Peyer's patch (tissue), 4 donors: ENCODE results near the gene EGFL6.

Experiments used
- POLR2A ChIP-seq, 2 donors: fragments of 450-650 bp; IDR thresholded peaks; one replicate each; pipeline ENCODE4 v1.5.1; 2017; ENCODE audit warnings: antibody characterized with exemption in 2 of 2, mild to moderate bottlenecking in 2 of 2, moderate library complexity in 2 of 2
- TF ChIP-seq, protein P1 (sequence below), 6 experiments: fragments of 450-650 bp in 4 of 6; fragments of 200-600 bp in 2 of 6; sonication (generic) in 1 of 6; IDR thresholded peaks; one replicate each; pipeline ENCODE4 v1.5.1; 2017 to 2019; ENCODE audit warnings: antibody characterized with exemption in 6 of 6, mild to moderate bottlenecking in 3 of 6, moderate library complexity in 1 of 6

DNA sequence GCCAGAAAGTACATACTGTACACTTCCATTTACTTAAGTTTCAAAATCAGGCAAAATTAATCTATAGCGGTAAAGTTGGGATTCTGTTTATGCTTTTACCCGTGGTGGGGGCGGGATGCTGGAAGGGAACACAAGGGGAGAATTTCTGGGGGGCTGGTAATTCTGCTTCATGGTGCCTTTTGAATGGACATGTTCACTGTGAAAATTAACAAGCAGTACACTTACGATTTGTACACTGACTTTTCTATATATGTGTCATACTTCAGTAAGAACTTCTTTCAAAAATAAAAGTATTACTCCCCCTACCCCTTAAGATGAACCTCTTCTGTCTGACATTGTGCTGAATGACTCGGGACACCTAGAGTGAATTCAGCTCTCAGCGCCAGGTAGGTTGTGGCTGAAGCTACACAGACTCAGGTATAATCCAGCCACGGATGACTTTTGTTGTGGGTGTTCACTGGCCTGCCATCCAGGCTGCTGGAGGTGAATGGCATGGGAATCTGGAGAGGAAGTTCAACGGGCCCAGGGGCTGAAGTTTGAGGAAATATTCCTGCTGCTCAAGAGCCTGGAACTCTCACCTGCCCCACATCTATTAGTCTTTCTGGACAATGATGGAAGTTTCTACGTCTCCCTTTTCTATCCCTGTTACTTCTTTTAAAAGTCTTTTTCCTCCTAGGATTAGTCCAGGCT lies 76.2 kb downstream of the EGFL6 start:
- TF ChIP-seq, protein P1, sequence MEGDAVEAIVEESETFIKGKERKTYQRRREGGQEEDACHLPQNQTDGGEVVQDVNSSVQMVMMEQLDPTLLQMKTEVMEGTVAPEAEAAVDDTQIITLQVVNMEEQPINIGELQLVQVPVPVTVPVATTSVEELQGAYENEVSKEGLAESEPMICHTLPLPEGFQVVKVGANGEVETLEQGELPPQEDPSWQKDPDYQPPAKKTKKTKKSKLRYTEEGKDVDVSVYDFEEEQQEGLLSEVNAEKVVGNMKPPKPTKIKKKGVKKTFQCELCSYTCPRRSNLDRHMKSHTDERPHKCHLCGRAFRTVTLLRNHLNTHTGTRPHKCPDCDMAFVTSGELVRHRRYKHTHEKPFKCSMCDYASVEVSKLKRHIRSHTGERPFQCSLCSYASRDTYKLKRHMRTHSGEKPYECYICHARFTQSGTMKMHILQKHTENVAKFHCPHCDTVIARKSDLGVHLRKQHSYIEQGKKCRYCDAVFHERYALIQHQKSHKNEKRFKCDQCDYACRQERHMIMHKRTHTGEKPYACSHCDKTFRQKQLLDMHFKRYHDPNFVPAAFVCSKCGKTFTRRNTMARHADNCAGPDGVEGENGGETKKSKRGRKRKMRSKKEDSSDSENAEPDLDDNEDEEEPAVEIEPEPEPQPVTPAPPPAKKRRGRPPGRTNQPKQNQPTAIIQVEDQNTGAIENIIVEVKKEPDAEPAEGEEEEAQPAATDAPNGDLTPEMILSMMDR (IDR thresholded peaks at IDR 0.05) = no peak
- TF ChIP-seq POLR2A (IDR thresholded peaks at IDR 0.05) = no peak
